Ectodermal cell (in vitro differentiated cells): ENCODE data around the gene ARHGEF12.

Source experiments
- H3K27ac ChIP-seq: 2 replicates; pipeline ENCODE4 v1.7.0; 2013; ENCODE audit warnings: mild to moderate bottlenecking, low read depth, low read length; ENCODE audit not compliant: insufficient read depth, poor library complexity, severe bottlenecking
- H3K27me3 ChIP-seq: 2 replicates; pipeline ENCODE4 v1.7.0; 2013; ENCODE audit warnings: mild to moderate bottlenecking, low read length; ENCODE audit not compliant: insufficient read depth, control insufficient read depth, poor library complexity, severe bottlenecking
- H3K36me3 ChIP-seq: one replicate; pipeline ENCODE4 v1.7.0; 2013; ENCODE audit warnings: low read length; ENCODE audit not compliant: control insufficient read depth, insufficient read depth
- H3K4me1 ChIP-seq: one replicate; pipeline ENCODE4 v1.7.0; 2013; ENCODE audit warnings: low read length; ENCODE audit not compliant: control insufficient read depth, insufficient read depth
- H3K4me3 ChIP-seq: 2 replicates; pipeline ENCODE4 v1.7.0; 2013; ENCODE audit warnings: low read depth, low read length, control low read depth; ENCODE audit not compliant: insufficient read depth
- H3K9me3 ChIP-seq: 2 replicates; pipeline ENCODE4 v1.7.0; 2013; ENCODE audit warnings: mild to moderate bottlenecking, low read length, moderate library complexity; ENCODE audit not compliant: control insufficient read depth
- WGBS, 2 experiments: methylation state at CpG; one replicate each; pipeline ENCODE4 v1.1.7; 2013; ENCODE audit warnings: missing lambda C conversion rate in 2 of 2; 5-methylcytosine and 5-hydroxymethylcytosine counted together

Gene ARHGEF12

DNA sequence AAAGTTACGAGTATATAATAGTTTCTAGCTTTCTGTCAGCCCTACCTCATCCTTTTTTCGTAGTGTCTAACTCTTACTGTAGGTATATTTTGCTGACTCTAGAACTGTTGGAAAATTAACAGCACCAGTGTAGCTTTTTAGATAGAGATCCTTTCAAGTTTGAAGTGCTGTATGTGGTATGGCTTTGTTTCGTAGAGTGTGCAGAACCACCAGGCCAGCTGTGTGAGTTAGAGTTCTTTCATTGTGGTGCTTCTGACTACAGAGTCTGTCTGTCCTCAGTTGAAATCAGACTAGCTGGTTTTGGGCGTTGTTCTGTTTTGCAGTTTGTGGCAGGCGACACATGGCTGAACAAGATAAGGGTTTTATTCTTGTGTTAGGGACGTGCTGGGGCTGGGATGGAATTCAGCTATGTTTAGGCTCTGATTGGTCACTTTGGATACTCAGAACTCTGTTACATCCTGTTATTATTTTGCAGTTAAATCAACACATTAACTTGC lies 3.2 kb downstream of the ARHGEF12 start:
- H3K27me3 ChIP-seq, result no peaks in the 10 kb centered on the region
- H3K36me3 ChIP-seq, result no peaks in the 10 kb centered on the region
- H3K27ac ChIP-seq, result no peak overlapping the region
- H3K4me1 ChIP-seq, result peaks cover 8% of the 10 kb centered on the region
- no peaks in the 10 kb centered on the region for H3K9me3 ChIP-seq
- 64 to 71% methylated on average over 6 of the region's 6 CpGs for whole genome bisulfite sequencing, 2 experiments
- no peak overlapping the region for H3K4me3 ChIP-seq

DNA sequence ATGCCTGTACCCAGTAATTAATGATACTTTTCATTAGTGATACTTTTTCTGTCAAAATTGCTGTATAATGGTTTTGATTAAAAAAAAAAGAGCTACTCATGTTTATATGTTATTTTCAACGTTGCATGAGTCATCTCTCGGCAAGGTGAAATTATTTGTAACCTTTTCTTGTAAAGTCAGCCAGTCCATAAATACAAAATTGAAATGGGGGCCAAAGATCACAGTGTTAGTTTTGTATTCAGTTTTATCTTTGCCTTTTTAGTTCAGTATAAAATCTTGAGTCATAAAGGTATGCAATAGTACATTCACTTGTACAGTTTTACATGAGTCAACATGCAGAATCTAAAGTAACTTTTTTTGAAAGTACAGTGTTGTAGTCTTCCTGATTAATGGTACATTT lies 4.3 kb downstream of the ARHGEF12 start:
- no peak overlapping the region for H3K27ac ChIP-seq
- no peaks in the 10 kb centered on the region for H3K36me3 ChIP-seq
- H3K9me3 ChIP-seq, result no peaks in the 10 kb centered on the region
- 76 to 95% methylated on average over 2 of the region's 2 CpGs for WGBS, 2 experiments
- no peak overlapping the region for H3K4me3 ChIP-seq
- H3K4me1 ChIP-seq, result peaks cover 8% of the 10 kb centered on the region
- H3K27me3 ChIP-seq, result no peaks in the 10 kb centered on the region

DNA sequence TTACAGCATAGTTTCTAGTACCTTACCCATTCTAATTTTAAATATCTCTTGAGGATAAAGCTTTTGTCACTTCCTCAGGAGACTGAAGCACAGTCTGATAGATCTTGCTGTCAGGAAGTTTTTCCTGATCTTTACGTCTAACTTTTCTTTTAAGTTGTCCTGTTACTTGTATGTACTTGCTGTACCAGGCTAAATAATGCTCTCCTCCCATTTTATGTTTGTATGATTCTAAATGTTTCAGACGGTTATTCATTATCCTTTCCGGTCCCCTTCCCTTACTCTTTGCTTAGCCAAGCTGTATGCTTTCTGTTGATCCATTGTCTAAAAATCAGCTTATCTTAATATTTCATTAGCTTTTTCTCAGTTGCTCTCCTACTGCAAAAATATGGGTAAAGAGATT lies 6.0 kb downstream of the ARHGEF12 start:
- WGBS, 2 experiments, result 88 to 90% methylated on average over 3 of the region's 3 CpGs
- H3K4me1 ChIP-seq, result peaks cover 8% of the 10 kb centered on the region
- H3K36me3 ChIP-seq, result no peaks in the 10 kb centered on the region
- no peaks in the 10 kb centered on the region for H3K27me3 ChIP-seq
- no peak overlapping the region for H3K4me3 ChIP-seq
- H3K9me3 ChIP-seq, result no peaks in the 10 kb centered on the region
- H3K27ac ChIP-seq, result no peak overlapping the region

DNA sequence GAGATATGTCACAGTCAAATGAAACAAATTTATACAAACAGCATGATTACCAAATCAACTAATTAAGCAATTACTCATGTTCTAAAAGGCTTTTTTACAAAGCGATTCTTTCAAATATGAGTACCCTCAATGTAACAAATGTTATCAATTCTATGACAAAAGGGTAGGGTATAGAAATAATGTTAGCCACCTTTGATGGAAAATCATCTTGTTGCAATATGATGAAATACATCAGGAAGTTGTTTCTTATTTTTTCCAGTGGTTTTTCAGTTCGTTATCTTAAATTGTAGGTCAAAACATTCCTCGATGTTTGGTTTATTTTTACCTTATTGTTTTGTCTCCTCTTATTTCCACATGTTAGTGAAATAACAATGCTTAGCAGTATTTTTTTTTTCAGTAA lies 6.5 kb downstream of the ARHGEF12 start:
- peaks cover 8% of the 10 kb centered on the region for H3K4me1 ChIP-seq
- no peaks in the 10 kb centered on the region for H3K36me3 ChIP-seq
- H3K4me3 ChIP-seq, result no peak overlapping the region
- WGBS, 2 experiments, result 91 to 100% methylated on average over 2 to 3 of the region's 3 CpGs
- H3K27me3 ChIP-seq, result no peaks in the 10 kb centered on the region
- H3K9me3 ChIP-seq, result no peaks in the 10 kb centered on the region
- H3K27ac ChIP-seq, result no peak overlapping the region

DNA sequence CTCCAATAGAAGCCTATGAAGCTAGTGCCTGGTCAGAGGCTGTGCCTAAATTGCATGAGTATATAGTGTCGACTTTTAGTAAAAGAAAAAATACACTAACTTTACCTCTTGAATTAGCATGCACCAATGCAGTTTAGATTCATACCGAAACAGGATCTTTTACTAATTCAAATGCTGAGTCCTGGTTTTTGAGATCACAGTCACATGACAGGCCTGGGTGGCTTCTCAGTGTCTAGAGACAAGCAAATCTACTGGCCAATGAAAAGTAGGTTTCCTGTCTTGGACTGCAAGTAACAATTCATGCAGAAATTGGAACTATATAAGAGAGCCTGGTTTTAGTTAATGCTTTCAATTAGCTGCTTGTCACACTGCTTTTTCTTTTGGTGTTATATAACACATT lies 7.2 kb downstream of the ARHGEF12 start:
- Histone ChIP-seq H3K36me3 (no peaks in the 10 kb centered on the region), H3K9me3 (no peaks in the 10 kb centered on the region), H3K27me3 (no peaks in the 10 kb centered on the region), H3K27ac (no peak overlapping the region), H3K4me1 (peaks cover 8% of the 10 kb centered on the region), H3K4me3 (no peak overlapping the region)
- WGBS, 2 experiments, result 91% methylated on average over 2 of the region's 2 CpGs

DNA sequence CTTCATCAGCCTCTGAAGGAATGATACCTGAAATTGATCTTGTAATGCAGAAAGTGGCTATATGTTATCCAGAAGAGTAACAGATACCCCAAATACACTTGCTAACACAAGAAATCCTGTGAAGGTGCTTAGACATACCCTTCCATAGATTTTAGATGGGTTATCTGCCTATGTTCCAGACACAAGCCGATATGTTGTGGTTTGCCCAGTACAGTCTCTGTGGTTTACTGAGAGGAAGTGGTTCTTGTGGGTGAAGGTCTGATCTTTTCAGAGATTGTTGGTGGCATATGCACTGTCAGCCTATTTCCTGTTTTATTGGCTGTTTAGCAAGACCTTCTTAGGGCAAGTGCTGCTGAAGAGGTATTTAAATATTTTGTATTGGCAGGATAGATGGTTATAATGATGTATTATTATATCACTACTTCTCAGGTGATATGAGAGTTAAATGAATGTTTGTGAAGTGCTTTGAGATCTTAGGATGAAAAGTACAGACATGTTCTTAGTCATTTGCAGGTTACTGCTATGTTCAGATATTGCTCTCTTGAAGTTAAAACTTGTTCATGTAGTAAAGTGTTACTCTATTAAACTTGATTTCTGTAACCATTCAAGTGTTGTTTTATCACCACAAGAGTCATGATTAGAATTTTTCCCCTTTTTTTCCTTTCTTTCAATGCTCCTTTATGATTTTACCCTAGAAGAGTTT lies 8.2 kb downstream of the ARHGEF12 start:
- Histone ChIP-seq H3K9me3 (no peaks in the 10 kb centered on the region), H3K4me1 (peaks cover 5% of the 10 kb centered on the region), H3K27ac (no peak overlapping the region), H3K36me3 (no peaks in the 10 kb centered on the region), H3K27me3 (no peaks in the 10 kb centered on the region), H3K4me3 (no peak overlapping the region)
- WGBS, 2 experiments, result 98 to 100% methylated on average over 1 of the region's 1 CpG

DNA sequence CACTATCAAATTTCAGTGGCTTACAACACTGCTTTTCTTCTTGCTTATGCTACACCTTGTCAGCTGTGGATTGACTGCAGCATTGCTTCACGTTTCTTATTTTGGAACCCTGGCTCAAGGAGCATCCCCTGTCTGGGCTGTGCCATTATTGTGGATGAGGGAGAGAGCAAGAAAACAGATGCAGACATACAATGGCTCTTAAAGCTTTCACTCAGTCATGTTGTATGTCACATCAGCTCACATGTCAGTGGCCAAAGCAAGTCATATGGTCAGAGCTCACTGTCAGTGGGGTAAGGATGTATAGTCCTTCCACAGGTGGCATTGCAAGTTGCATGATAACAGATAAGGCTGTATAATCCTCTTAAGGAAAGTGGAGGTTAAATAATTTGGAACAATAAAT lies 10.0 kb downstream of the ARHGEF12 start:
- Histone ChIP-seq H3K4me1 (no peaks in the 10 kb centered on the region), H3K36me3 (no peaks in the 10 kb centered on the region), H3K27me3 (no peaks in the 10 kb centered on the region), H3K4me3 (no peak overlapping the region), H3K9me3 (no peaks in the 10 kb centered on the region), H3K27ac (no peak overlapping the region)
- 79 to 80% methylated on average over 1 of the region's 1 CpG for WGBS, 2 experiments

DNA sequence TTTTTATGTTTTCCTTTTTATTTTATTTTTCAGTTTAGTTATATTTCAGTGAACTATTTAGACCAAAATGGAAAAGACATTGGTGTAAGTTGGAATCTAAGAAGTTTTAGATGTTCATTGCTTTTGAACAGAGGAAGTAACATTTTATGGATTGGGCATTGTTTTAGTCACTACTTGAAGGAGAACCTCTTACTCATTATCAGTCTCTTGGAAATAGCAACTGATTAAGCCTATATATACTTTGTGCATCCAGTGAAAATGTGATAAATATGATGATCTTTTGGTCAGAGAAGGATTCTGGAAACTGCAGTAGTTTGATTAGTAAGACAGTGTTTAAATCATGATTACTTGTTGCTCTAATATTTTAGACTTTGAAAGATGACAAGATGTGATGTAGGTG lies 14.4 kb downstream of the ARHGEF12 start:
- Histone ChIP-seq H3K9me3 (no peaks in the 10 kb centered on the region), H3K4me3 (no peak overlapping the region), H3K27me3 (no peaks in the 10 kb centered on the region), H3K36me3 (no peaks in the 10 kb centered on the region), H3K27ac (no peak overlapping the region), H3K4me1 (no peaks in the 10 kb centered on the region)

DNA sequence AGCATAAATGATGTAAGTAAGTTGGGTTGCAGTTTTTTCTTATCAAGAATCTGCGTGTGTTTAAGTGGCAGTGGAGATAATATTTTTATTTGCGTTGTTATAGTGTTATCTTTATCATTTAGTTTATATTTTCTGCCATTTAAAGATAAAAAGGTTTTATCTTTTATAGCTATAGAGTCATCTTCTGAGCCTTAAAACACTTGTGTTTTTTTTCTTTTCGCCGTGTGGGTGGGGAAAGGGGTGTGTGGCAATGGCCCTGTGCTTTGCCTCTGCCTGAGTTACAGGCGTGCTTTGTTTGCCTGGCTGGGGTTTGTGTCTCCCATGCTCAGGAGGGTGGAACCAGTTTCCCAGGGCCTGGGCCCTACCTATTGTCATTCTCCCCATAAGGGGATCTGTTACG lies 16.2 kb downstream of the ARHGEF12 start:
- WGBS, 2 experiments, result 84 to 92% methylated on average over 5 of the region's 6 CpGs
- H3K27ac ChIP-seq, result no peak overlapping the region
- H3K4me1 ChIP-seq, result no peaks in the 10 kb centered on the region
- H3K4me3 ChIP-seq, result no peak overlapping the region
- no peaks in the 10 kb centered on the region for H3K9me3 ChIP-seq
- no peaks in the 10 kb centered on the region for H3K27me3 ChIP-seq
- H3K36me3 ChIP-seq, result no peaks in the 10 kb centered on the region

DNA sequence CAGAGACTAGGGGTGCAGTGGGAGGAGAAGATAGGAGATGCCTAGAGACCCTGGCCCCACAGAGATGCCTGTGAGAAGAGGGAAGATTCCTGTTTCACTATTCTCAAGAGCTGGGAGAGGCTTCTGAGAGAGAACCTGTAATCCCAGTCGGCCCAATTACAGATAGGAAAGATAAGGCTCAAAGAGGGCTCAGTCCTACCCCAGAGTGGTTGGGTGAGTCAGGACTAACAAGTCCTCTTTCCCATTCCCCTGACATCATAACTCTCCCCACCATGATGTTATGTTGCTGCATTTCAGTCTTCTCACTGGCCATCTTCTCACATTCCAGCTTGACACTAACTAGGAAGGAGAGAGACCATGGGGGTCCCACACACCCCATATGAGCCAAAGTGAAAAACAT lies 17.9 kb downstream of the ARHGEF12 start:
- no peaks in the 10 kb centered on the region for H3K9me3 ChIP-seq
- H3K36me3 ChIP-seq, result no peaks in the 10 kb centered on the region
- no peaks in the 10 kb centered on the region for H3K27me3 ChIP-seq
- no peaks in the 10 kb centered on the region for H3K4me1 ChIP-seq
- no peak overlapping the region for H3K27ac ChIP-seq
- 81 to 100% methylated on average over 1 of the region's 1 CpG for WGBS, 2 experiments
- no peak overlapping the region for H3K4me3 ChIP-seq

DNA sequence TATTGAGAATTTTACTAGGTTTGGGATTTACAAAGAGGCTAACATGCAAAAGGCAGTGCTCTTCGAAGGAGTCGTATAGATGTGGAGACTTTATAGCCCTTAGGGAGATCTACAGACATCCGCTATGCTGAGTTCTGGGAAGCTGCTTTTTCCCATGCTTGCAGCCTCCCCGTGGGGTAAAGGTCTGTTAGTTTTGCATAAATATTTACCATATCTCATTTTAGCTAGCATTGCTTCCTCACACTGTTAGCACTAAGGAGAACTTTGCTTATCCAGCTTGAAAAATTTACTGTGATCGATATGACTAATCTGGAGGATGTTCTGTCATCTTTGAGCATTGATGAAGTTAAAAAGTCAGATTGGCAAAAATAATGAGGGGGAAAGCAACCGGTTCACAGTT lies 18.6 kb downstream of the ARHGEF12 start:
- Histone ChIP-seq H3K4me3 (no peak overlapping the region), H3K27me3 (no peaks in the 10 kb centered on the region)
- WGBS, 2 experiments, result 83 to 84% methylated on average over 5 to 6 of the region's 6 CpGs

More for the DNA sequence above, 18.6 kb downstream of the ARHGEF12 start:
- Histone ChIP-seq H3K27ac (no peak overlapping the region), H3K36me3 (no peaks in the 10 kb centered on the region), H3K4me1 (no peaks in the 10 kb centered on the region), H3K9me3 (no peaks in the 10 kb centered on the region)
